Spleen (tissue), 11 donors: ENCODE results near the gene LDB2. TPM values are rescaled to one million over a fixed set of nuclear protein-coding genes. Genes with fewer than 3 reads are reported as not detected.

ENCODE experiments used
- DNase-seq: peaks from one replicate; pipeline ENCODE4 v3.0.0-alpha.2; 2020
- H3K27ac ChIP-seq, 8 donors: fragments of 200-600 bp; sonication (generic) in 7 of 8; 1 replicate in 4 of 8; 2 replicates in 4 of 8; pipeline versions ENCODE4 v1.5.0 to v1.8.0; 2016 to 2021; ENCODE audit warnings: inconsistent platforms in 4 of 8, mild to moderate bottlenecking in 4 of 8, moderate library complexity in 1 of 8
- H3K27me3 ChIP-seq, 7 donors: fragments of 200-600 bp; sonication (generic) in 6 of 7; replicated peaks in 1 of 7; 1 replicate in 4 of 7; 2 replicates in 3 of 7; pipeline versions ENCODE4 v1.5.0 to v1.8.0; 2016 to 2021; ENCODE audit warnings: inconsistent platforms in 3 of 7, mild to moderate bottlenecking in 1 of 7
- H3K36me3 ChIP-seq, 6 donors: fragments of 200-600 bp; sonication (generic) in 5 of 6; 1 replicate in 4 of 6; 2 replicates in 2 of 6; pipeline versions ENCODE4 v1.5.0 to v1.8.0; 2016 to 2021; ENCODE audit warnings: inconsistent platforms in 2 of 6
- H3K4me1 ChIP-seq, 6 donors: fragments of 200-600 bp; sonication (generic) in 5 of 6; 1 replicate in 3 of 6; 2 replicates in 3 of 6; pipeline versions ENCODE4 v1.5.0 to v1.8.0; 2016 to 2021; ENCODE audit warnings: inconsistent platforms in 3 of 6
- H3K4me3 ChIP-seq, 8 donors: fragments of 200-600 bp; sonication (generic) in 7 of 8; 1 replicate in 4 of 8; 2 replicates in 4 of 8; pipeline versions ENCODE4 v1.5.0 to v1.8.0; 2016 to 2021; ENCODE audit warnings: inconsistent platforms in 4 of 8, mild to moderate bottlenecking in 4 of 8, moderate library complexity in 2 of 8
- H3K9me3 ChIP-seq, 8 donors: fragments of 200-600 bp; sonication (generic) in 7 of 8; 1 replicate in 4 of 8; 2 replicates in 4 of 8; pipeline versions ENCODE4 v1.5.0 to v1.8.0; 2016 to 2021; ENCODE audit warnings: inconsistent platforms in 4 of 8
- CTCF ChIP-seq, 11 experiments: fragments of 200-600 bp in 7 of 11; fragments of 450-650 bp in 4 of 11; sonication (generic) in 4 of 11; IDR thresholded peaks in 8 of 11; conservative IDR thresholded peaks in 3 of 11; 1 replicate in 7 of 11; 2 replicates in 4 of 11; pipeline versions ENCODE4 v1.4.0 to v1.8.0; 2016 to 2021; ENCODE audit warnings: antibody characterized with exemption in 11 of 11, inconsistent platforms in 4 of 11, mild to moderate bottlenecking in 1 of 11
- POLR2A ChIP-seq, 3 donors: fragments of 450-650 bp; IDR thresholded peaks; one replicate each; pipeline ENCODE4 v1.5.1; 2017; ENCODE audit warnings: antibody characterized with exemption in 3 of 3, mild to moderate bottlenecking in 1 of 3
- POLR2AphosphoS5 ChIP-seq, 3 donors: sonication (generic); formaldehyde crosslinking; IDR thresholded peaks; one replicate each; pipeline ENCODE4 v1.5.1; 2017; ENCODE audit warnings: antibody characterized with exemption in 3 of 3
- WGBS, 5 donors: extraction: QIAGEN DNeasy Blood & Tissue Kit in 3 of 5; methylation state at CpG; one replicate each; pipeline versions ENCODE4 v1.1.5 to v1.1.7; 2013 to 2018; 5-methylcytosine and 5-hydroxymethylcytosine counted together
- intact Hi-C: fragments of 100-400 bp; cut with DNase I; formaldehyde crosslinking; loops from one replicate; pipeline ENCODE4 v1.15.0; 2023; ENCODE audit warnings: low total_unique reads
- polyA plus RNA-seq, 3 donors: library from polyadenylated mRNA; stranded (reverse); fragments of 200-250 nt; gene quantifications; one replicate each; pipeline ENCODE4 v1.2.1, GENCODE V29; 2013
- total RNA-seq, 7 donors: library from RNA; depleted of rRNA in 3 of 7; stranded (reverse); fragments of >200 nt in 3 of 7; fragmentation: NEBNext Ultra II Directional in 4 of 7; extraction: Animal tissue kit (Norgen Biotek cat#: 25700) in 4 of 7; gene quantifications; one replicate each; pipeline versions ENCODE4 v1.1.0 to v1.2.1, GENCODE V29; 2016 to 2021
- donor health status: healthy with polysubstance abuse.
- donor health status: DM: no; HTN: no; CAD: no; lungs with moderate emphysema.
- donor health status: DM: no; HTN: no; CAD: no.
- donor health status: Bipolar disorder and iron deficiency.
- donor health status: healthy.
- donor health status: DM: no; HTN: no; CAD: no.
- donor health status: DM: yes; HTN: yes; CAD: no.

Gene LDB2
- total and polyA plus RNA-seq, 10 donors = 24.1 to 257 (median 142) TPM

DNA sequence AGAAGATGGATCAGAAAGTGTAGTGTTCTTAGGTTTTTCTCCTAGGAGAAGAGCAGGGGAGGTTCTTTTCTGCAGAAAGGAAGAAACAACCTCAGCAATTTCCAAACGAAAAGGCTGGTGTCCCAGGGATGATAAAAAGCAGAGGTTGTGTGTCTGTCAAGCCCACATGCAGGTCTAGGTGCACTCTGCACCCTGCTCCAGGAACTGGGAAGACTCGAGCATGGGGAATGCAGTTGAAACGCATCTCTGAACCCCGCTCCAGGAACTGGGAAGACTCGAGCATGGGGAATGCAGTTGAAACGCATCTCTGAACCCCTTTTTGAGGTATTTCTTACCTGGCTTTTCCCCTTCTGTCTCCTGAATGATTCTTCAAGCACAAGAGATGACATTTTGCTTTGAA lies 171.2 kb downstream of the LDB2 start:
- WGBS, 5 donors = 78 to 93% (median 83%) methylated on average over 6 of the region's 6 CpGs
- no peak for DNase-seq
- no peak for TF ChIP-seq POLR2AphosphoS5 (IDR thresholded peaks at IDR 0.05)
- no peak for TF ChIP-seq CTCF (IDR thresholded peaks at IDR 0.05 in 8 of 11, conservative IDR thresholded peaks at IDR 0.05 in 3 of 11)
- no peak for TF ChIP-seq POLR2A (IDR thresholded peaks at IDR 0.05)
- intact Hi-C loops = no loop called here
- H3K4me1 ChIP-seq = no peaks in the 10 kb centered on the region
- H3K9me3 ChIP-seq = peaks cover 0 to 38% (median 11%) of the 10 kb centered on the region in 8 donors
- H3K36me3 ChIP-seq = peaks cover 0 to 3% (median 0%) of the 10 kb centered on the region in 6 donors
- H3K4me3 ChIP-seq = no peak overlapping the region
- no peak overlapping the region for H3K27ac ChIP-seq
- no peaks in the 10 kb centered on the region for H3K27me3 ChIP-seq

GRCh38 chr4:16726368-16727050 lies 171.9 kb downstream of the LDB2 start:
- Histone ChIP-seq H3K4me1 (no peaks in the 10 kb centered on the region), H3K27me3 (no peaks in the 10 kb centered on the region), H3K4me3 (no peak overlapping the region), H3K27ac (no peak overlapping the region), H3K9me3 (peaks cover 0 to 38% (median 11%) of the 10 kb centered on the region in 8 donors), H3K36me3 (peaks cover 0 to 3% (median 0%) of the 10 kb centered on the region in 6 donors)
- intact Hi-C loops = no loop called here
- 84 to 96% (median 92%) methylated on average over 8 of the region's 8 CpGs for WGBS, 5 donors
- TF ChIP-seq POLR2AphosphoS5 (IDR thresholded peaks at IDR 0.05) (no peak), POLR2A (IDR thresholded peaks at IDR 0.05) (no peak), CTCF (IDR thresholded peaks at IDR 0.05 in 8 of 11, conservative IDR thresholded peaks at IDR 0.05 in 3 of 11) (no peak)
- DNase-seq = no peak

DNA sequence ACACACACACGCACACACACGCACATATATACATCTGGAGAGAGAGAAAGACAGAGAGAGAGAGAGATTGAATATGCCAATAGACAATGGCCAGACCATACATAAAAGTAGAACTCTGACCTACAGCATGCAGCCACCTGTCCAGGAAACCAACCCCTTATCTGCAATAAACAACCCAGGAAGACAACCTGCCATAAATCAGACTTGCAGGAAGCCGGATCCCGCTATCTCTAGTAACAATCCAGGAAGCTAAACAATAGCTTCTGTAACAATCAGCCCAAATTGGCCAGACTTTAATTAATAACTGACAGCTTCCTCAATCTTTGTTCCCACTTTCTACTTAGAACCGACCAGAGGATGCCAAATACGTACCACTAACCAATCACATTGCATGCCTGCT lies 173.2 kb downstream of the LDB2 start:
- Histone ChIP-seq H3K4me1 (no peaks in the 10 kb centered on the region), H3K27me3 (no peaks in the 10 kb centered on the region), H3K36me3 (peaks cover 0 to 3% (median 0%) of the 10 kb centered on the region in 6 donors), H3K9me3 (peaks cover 0 to 38% (median 11%) of the 10 kb centered on the region in 8 donors), H3K27ac (no peak overlapping the region), H3K4me3 (no peak overlapping the region)
- 49 to 68% (median 49%) methylated on average over 6 of the region's 6 CpGs for WGBS, 5 donors
- intact Hi-C loops = no loop called here
- TF ChIP-seq CTCF (IDR thresholded peaks at IDR 0.05 in 8 of 11, conservative IDR thresholded peaks at IDR 0.05 in 3 of 11) (no peak), POLR2AphosphoS5 (IDR thresholded peaks at IDR 0.05) (peak in 1 of 3 donors; percentile 27)
- DNase-seq = no peak

GRCh38 chr4:16722416-16722815 lies 176.0 kb downstream of the LDB2 start:
- Histone ChIP-seq H3K27ac (no peak overlapping the region), H3K4me1 (no peaks in the 10 kb centered on the region), H3K27me3 (no peaks in the 10 kb centered on the region), H3K36me3 (peaks cover 0 to 3% (median 0%) of the 10 kb centered on the region in 6 donors), H3K9me3 (peaks cover 0 to 38% (median 11%) of the 10 kb centered on the region in 8 donors), H3K4me3 (no peak overlapping the region)
- WGBS, 5 donors = 67 to 97% (median 74%) methylated on average over 3 of the region's 3 CpGs
- intact Hi-C loops = no loop called here
- no peak for DNase-seq
- no peak for TF ChIP-seq POLR2A (IDR thresholded peaks at IDR 0.05)
- no peak for TF ChIP-seq POLR2AphosphoS5 (IDR thresholded peaks at IDR 0.05)
- TF ChIP-seq CTCF (IDR thresholded peaks at IDR 0.05 in 8 of 11, conservative IDR thresholded peaks at IDR 0.05 in 3 of 11) = no peak
